Hepatocyte (in vitro differentiated cells): ENCODE data around the gene TAS2R7.

Experiments
- EZH2 ChIP-seq: fragments of 200-600 bp; sonication (generic); IDR thresholded peaks from 2 replicates; pipeline ENCODE4 v1.6.1; 2016; ENCODE audit warnings: antibody characterized with exemption, mild to moderate bottlenecking, borderline replicate concordance
- EZH2phosphoT487 ChIP-seq: fragments of 200-600 bp; sonication (generic); IDR thresholded peaks from one replicate; pipeline ENCODE4 v1.6.1; 2018; ENCODE audit warnings: antibody characterized with exemption, mild to moderate bottlenecking, low read depth, moderate library complexity; ENCODE audit not compliant: unreplicated experiment, severe bottlenecking
- TF ChIP-seq, protein P1 (sequence below): fragments of 200-600 bp; sonication (generic); IDR thresholded peaks from 2 replicates; pipeline ENCODE4 v1.5.1; 2016; ENCODE audit warnings: antibody characterized with exemption, mild to moderate bottlenecking; ENCODE audit not compliant: poor library complexity

DNA sequence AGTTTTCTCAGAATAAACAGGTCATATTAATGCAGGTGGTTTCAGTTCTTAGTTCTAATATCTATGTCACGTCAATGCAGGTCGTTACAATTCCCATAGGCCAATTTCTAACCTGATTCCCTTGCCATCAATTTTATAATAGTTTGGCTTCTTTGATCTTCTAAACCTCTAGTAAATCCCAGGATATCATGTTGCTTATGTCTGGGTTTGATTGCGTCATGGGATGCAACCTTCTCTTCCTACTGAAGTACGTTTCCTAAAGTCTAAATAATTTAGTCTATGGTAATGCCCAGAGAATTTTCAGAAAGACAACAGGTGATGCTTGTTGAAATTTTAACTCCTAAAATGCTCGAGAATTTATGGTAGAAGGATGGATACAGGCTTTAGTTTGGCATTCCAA, 19.2 kb downstream of the TAS2R7 start:
- TF ChIP-seq, protein P1, sequence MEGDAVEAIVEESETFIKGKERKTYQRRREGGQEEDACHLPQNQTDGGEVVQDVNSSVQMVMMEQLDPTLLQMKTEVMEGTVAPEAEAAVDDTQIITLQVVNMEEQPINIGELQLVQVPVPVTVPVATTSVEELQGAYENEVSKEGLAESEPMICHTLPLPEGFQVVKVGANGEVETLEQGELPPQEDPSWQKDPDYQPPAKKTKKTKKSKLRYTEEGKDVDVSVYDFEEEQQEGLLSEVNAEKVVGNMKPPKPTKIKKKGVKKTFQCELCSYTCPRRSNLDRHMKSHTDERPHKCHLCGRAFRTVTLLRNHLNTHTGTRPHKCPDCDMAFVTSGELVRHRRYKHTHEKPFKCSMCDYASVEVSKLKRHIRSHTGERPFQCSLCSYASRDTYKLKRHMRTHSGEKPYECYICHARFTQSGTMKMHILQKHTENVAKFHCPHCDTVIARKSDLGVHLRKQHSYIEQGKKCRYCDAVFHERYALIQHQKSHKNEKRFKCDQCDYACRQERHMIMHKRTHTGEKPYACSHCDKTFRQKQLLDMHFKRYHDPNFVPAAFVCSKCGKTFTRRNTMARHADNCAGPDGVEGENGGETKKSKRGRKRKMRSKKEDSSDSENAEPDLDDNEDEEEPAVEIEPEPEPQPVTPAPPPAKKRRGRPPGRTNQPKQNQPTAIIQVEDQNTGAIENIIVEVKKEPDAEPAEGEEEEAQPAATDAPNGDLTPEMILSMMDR, result no peak
- TF ChIP-seq EZH2 (no peak), EZH2phosphoT487 (no peak)
